ENCODE measurements around the gene DIO1. TPM values are rescaled to one million over a fixed set of nuclear protein-coding genes. Genes with fewer than 3 reads are reported as not detected.

DIO1 gene
- total RNA-seq, 4 donors from 2014 or later, result 2.1 TPM; not detected in 3

DNA sequence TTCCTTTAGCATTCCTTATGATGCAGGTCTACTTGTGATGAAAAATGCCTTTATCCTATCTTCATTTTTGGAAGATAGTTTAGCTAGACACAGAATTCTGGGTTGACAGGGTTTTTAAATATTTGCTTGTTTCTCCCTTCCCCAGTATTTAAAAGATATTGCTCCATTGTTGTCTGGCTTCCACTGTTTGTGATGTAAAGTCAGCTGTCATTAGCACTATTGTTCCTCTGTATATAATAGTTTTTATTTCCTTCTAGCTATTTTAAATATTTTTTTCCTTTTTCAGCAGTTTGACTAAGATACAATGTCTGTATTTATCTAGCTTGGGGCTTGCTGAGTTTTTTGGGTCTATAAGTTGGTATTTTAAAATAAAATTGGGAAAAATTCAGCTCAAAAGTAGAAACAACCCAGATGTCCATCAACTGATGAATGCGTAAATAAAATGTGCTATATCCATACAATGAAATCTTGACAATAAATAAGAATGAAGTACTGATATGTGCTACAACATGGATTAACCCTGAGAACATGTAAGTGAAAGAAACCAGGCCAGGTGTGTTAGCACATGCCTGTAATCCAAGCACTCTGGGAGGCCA is 40.3 kb downstream of the DIO1 start:
- DNase-seq, result no peak
- Histone ChIP-seq H3K27me3 (no peaks in the 10 kb centered on the region), H3K27ac (no peak overlapping the region), H3K4me1 (peaks cover 0 to 6% of the 10 kb centered on the region in 2 donors), H3K36me3 (no peaks in the 10 kb centered on the region), H3K4me3 (no peak overlapping the region), H3K9me3 (no peaks in the 10 kb centered on the region)
- no peak for TF ChIP-seq POLR2A (IDR thresholded peaks at IDR 0.05)
- intact Hi-C loops (cut with DNase I; ENCODE audit: low total_unique reads), result no loop called here

GRCh38 chr1:53936430-53936829 is 42.4 kb downstream of the DIO1 start:
- no peaks in the 10 kb centered on the region for H3K27me3 ChIP-seq
- no peak for TF ChIP-seq POLR2A (IDR thresholded peaks at IDR 0.05)
- TF ChIP-seq, protein P1, sequence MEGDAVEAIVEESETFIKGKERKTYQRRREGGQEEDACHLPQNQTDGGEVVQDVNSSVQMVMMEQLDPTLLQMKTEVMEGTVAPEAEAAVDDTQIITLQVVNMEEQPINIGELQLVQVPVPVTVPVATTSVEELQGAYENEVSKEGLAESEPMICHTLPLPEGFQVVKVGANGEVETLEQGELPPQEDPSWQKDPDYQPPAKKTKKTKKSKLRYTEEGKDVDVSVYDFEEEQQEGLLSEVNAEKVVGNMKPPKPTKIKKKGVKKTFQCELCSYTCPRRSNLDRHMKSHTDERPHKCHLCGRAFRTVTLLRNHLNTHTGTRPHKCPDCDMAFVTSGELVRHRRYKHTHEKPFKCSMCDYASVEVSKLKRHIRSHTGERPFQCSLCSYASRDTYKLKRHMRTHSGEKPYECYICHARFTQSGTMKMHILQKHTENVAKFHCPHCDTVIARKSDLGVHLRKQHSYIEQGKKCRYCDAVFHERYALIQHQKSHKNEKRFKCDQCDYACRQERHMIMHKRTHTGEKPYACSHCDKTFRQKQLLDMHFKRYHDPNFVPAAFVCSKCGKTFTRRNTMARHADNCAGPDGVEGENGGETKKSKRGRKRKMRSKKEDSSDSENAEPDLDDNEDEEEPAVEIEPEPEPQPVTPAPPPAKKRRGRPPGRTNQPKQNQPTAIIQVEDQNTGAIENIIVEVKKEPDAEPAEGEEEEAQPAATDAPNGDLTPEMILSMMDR (IDR thresholded peaks at IDR 0.05), result no peak
- H3K36me3 ChIP-seq, result no peaks in the 10 kb centered on the region
- intact Hi-C loops (cut with DNase I; ENCODE audit: low total_unique reads), result no loop called here
- no peak overlapping the region for H3K4me3 ChIP-seq
- DNase-seq, result no peak
- no peaks in the 10 kb centered on the region for H3K9me3 ChIP-seq
- H3K4me1 ChIP-seq, result peaks cover 0 to 6% of the 10 kb centered on the region in 2 donors
- peak overlapping the region; percentile 66 to 71 for H3K27ac ChIP-seq

DNA sequence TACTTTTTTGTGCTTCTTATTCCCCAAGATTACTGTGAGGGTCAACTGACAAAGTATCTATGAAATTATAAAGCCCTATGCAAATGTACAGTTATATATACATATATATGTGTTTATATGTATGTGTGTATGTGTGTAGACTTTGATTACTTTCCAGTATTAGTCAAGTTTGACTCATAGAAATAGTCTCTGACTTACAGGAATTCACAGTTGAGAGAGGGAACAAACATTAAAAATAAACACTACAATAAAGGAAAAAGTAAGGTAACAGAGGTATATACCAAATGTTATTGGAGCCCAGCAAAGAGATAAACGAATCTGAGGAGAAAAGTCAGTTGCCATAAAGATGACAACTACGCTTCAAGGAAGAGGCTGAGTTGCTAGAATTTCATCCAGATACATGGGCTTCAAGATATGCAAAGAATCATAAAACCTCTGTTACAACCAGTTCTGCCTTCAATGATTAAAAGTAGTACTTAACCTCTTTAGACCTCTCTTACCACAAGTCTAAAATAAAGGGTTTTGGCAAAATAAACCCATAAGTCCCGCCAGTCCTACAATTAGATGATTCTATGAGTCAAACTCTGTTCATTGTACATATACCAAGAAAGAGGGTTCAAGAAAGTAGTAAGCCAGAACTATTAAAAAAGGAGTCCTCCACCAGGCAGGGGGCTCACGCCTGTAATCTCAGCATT is 44.3 kb downstream of the DIO1 start:
- H3K9me3 ChIP-seq, result no peaks in the 10 kb centered on the region
- TF ChIP-seq, protein P1 (IDR thresholded peaks at IDR 0.05), result no peak
- no peak for TF ChIP-seq POLR2A (IDR thresholded peaks at IDR 0.05)
- no peak for DNase-seq
- H3K27ac ChIP-seq, result peak overlapping the region; percentile 66 to 71
- no peaks in the 10 kb centered on the region for H3K36me3 ChIP-seq
- H3K27me3 ChIP-seq, result no peaks in the 10 kb centered on the region
- no peak overlapping the region for H3K4me3 ChIP-seq
- peaks cover 0 to 6% of the 10 kb centered on the region in 2 donors for H3K4me1 ChIP-seq
- intact Hi-C loops (cut with DNase I; ENCODE audit: low total_unique reads), result no loop called here

DNA sequence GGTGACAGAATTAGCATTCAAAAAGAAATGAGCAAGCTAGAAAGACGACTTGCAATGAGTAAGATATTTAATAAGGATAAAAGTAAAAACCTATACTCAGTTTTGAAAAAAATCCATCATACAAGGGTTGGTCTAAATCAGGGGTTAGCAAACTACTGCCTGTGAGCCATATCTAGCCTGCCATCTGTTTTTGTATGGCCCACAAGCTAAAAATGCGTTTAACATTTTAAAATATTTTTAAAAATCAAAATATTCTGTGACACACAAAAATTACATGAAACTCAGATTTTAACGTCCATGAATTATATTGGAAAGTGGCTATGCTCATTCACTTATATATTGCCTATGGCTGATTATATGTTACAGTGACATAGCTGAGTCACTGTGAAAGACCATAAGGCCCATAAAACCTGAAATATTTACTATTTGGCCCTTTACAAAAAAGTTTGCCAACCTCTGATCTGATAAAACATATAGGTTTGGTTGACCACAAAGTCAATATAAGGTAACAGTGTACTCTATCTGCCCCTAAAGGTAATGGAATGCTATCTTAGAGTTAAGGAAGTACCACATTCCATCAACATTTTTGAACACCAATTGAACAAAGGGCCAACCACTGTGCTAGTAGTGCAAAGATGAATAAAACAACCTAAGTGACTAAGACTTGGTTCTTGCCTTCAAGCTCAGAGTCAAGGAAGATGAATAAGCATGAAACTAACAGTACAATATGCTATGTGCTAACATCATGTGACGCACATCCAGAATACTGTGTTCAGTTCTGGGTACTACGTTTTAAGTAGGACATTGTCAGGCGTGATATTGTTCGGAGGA is 48.4 kb downstream of the DIO1 start:
- no peak overlapping the region for H3K4me3 ChIP-seq
- H3K4me1 ChIP-seq, result peaks cover 3 to 5% of the 10 kb centered on the region in 2 donors
- H3K36me3 ChIP-seq, result no peaks in the 10 kb centered on the region
- DNase-seq, result no peak
- intact Hi-C loops (cut with DNase I; ENCODE audit: low total_unique reads), result no loop called here
- TF ChIP-seq, protein P1 (IDR thresholded peaks at IDR 0.05), result no peak
- TF ChIP-seq POLR2A (IDR thresholded peaks at IDR 0.05), result no peak
- H3K9me3 ChIP-seq, result no peaks in the 10 kb centered on the region
- no peak overlapping the region for H3K27ac ChIP-seq
- H3K27me3 ChIP-seq, result no peaks in the 10 kb centered on the region

DNA sequence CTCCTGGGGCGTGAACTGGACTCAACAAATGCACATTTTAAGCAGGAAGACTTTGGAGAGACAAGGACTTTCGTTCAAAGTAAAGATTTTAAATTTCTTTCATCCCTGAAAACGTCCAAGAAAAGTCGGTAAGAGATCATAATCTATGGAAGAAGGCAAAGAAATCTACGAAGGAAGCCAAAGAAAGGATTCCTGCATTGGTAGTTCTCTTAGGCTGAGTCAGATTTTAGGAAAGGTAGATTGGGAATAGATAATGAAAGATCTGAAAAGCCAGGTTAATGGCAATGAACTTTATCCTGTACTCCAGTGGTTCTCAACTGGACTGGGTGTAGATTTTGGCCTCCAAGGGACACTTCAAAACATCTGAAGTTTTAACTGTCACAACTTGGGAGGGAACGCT is 49.1 kb downstream of the DIO1 start:
- no peaks in the 10 kb centered on the region for H3K27me3 ChIP-seq
- no peak for DNase-seq
- H3K9me3 ChIP-seq, result no peaks in the 10 kb centered on the region
- H3K36me3 ChIP-seq, result no peaks in the 10 kb centered on the region
- H3K4me1 ChIP-seq, result peaks cover 0 to 10% of the 10 kb centered on the region in 2 donors
- H3K4me3 ChIP-seq, result no peak overlapping the region
- intact Hi-C loops (cut with DNase I; ENCODE audit: low total_unique reads), result no loop called here
- TF ChIP-seq, protein P1 (IDR thresholded peaks at IDR 0.05), result no peak
- TF ChIP-seq POLR2A (IDR thresholded peaks at IDR 0.05), result no peak
- H3K27ac ChIP-seq, result no peak overlapping the region
